SH-SY5Y (cell line): ENCODE data around the gene ELK3.

Experiments
- GATA2 ChIP-seq: IDR thresholded peaks from 2 replicates; pipeline ENCODE4 v1.6.1; 2011; ENCODE audit warnings: mild to moderate bottlenecking, low read depth, low read length
- GATA3 ChIP-seq: IDR thresholded peaks from 2 replicates; pipeline ENCODE4 v1.6.1; 2011; ENCODE audit warnings: low read depth, mild to moderate bottlenecking, low read length, moderate library complexity

DNA sequence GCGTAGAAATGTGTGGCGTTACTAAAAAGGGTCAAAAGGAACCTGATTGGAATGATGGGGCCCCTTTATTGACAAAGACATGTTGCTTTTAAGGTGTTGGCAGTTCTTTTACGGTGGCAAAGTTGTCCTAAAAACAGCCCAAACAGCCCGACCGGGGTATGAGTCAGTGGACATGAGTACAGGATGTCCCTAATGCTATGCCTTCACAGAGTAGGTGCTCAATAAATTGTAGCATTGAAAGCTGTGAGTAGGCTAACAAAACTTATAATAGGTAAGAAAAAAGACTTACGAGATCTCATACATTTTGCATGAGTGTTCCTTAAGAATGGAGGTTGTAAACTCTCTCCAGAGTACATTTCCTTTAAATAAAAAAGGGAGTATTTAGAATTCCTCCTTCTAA, 2.6 kb downstream of the ELK3 start:
- TF ChIP-seq GATA2 (no peak), GATA3 (no peak)
